RPMI7951 (cell line): Measurements from ENCODE around the gene HOXB6. TPM values are rescaled to one million over a fixed set of nuclear protein-coding genes. Genes with fewer than 3 reads are reported as not detected.

ENCODE experiments used
- DNase-seq: peaks from one replicate; pipeline ENCODE4 v3.0.0-alpha.2; 2012; ENCODE audit warnings: low read depth
- total RNA-seq: library from RNA; depleted of rRNA; stranded (reverse); fragments of >200 nt; shearing (Covaris generic); gene quantifications from 2 replicates; pipeline ENCODE4 v1.2.3, GENCODE V29; 2014

The HOXB6 gene
- total RNA-seq, 1 experiment from 2014 or later, result 4.8 TPM

DNA sequence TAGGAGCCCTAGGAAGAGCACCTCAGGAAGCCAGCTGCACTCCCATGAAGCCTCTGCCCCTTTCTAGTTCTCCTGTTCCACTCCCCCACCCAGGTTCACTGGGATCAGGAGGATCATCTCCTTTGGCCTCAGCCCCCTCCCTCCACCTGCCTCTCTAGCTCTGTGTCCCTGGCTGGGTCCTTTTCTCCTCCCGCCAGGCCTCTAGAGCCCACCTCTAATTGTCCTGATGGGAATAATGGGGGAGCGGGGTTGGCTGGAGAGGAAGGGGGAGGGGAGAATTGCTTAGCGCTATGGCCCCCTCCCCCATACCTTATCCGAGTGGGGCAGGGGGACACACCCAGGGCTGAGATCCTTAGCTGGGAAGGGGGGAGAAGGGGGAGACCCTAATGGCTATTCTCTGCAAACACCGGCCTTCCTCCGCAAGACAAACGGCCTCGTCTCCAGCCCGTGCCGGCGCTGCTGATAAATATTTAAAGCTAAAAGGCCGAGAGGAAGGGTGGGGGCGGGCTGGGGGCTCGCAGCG is 5.0 kb upstream of the HOXB6 start:
- DNase-seq, result no peak

DNA sequence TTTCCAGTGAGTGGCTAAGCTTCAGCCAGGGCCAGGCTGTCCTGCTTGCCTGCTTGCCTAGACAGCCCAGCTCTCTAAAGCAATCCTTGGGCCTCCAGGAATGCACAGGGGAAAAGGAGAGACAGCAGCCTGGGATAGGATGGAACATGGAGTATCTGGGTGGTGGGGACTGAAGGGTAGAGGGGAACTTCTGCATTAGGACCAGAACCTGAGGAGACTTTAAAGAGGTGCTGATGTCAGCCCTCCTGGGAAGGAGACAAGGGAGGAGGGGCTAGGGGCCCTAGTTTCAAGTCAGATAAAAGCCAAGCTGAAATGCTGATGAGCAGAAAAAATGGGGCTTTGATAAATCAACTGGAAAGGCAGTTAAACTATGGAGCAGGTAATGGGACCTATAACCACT is 4.2 kb upstream of the HOXB6 start:
- no peak for DNase-seq

DNA sequence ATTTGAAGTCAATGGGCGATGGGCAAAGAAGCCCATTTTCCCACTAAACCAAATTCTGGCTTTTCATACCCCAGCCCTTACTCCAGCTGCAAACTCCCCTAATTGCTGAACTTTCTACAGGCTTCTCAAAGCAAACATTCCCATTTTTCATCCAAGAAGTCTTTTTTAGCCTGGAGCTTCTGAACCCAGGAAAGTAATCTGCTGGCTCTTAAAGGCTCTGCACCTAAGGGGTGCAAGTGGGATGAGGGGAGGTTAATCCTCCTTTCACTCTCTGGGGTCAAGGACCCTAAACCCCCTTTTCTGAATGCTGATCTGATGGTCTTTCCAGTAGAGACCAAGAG is 3.7 kb upstream of the HOXB6 start:
- no peak for DNase-seq

DNA sequence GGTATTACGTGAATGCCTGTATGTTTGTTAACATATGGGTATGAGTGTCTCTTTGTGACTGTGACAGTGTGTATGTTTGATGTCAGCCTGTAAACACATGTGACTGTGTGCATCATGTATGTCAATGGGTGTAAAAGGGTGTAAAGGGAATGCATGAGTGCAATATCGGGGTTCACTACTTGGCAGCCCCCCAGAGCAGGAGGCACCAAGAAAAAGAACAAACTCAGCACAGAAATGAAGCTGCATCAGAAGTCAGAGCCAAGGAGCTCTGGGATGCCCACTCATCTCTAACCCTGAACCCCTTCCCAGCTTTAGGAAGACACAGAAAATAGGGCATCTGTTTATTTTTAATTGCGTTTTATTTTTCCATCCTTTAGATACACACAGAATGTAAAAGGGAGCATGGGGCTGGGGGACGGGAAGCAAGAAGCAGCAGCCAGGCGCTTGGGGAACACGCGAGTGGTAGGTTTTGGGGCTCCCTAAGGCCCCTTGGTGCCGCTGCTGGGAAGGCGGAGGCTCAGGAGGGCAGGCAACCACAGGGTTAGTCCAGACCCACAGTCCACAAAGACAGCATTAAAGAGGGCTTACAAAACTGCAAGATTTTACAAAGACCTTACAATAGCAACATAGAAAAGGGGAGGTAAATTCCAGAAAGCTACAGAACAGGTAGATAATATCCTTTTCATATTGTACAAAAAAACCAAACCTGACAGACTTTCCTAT is 2.3 kb upstream of the HOXB6 start:
- DNase-seq, result no peak

DNA sequence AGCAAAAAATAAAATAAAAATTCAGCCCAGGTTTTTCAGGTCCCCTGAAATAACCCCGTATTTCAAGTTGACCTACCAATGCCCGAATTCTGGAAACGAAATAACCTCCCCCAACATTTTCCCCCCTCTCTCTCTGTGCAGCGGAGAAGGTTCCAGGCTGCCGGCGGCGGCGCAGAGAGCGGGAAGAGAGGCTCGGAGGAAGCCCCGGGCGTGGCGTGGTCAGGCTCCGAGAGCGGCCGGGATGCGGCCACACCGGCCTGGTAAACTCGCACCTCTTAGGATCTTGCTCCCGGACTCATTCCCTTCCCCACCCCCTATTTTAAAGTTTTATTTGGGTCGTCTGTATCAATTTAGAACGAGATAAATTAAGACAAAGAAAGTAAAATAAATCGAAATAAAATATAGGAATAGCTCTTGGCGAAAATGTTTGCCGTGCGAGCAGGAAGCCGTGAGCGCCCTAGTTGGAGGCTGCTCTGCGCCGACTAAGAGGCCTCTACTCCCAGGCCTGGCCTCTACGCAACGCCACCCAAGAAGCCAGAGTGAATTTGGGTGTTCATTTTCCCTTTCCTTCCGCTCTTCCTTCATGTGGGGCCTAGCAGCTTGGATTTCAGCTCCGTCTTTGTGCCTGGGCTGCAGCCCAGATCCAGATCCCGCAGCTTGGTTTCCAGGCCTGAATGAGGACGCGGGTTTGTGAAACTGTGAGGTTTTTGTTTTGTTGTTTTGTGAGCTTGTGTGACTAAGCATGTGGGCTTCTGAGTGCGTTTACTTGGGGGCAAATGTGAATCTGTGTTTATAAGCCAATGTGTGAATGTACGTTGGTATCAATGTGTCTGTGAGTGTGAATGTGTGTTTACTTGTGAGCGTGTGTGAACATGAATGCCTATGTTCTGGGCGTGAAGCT is 1.5 kb upstream of the HOXB6 start:
- DNase-seq, result no peak

DNA sequence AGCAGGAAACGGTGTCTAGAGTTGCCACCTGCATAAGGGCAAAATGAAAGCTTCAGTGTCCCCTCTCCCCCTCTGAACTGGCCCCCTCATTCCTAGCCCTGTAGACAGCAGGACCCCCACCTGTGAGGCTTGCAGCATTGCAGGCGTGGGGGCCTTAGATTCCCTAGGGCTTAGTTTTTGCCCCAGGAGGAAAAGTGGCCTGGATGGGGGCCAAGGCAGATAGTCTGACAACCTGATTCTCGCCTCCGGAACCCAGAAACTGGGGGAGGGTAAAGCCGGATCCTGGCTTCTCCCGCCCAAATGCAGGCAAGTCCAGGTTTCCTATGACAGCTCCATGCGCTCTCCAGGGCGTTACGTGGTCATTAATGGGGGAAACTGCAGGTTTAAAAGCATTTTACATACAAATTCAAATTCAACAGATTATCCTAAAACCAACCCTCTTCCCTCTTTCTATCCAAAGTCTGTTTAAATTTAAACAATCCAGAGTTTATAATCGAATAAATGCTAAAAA is 678 bp upstream of the HOXB6 start:
- no peak for DNase-seq

DNA sequence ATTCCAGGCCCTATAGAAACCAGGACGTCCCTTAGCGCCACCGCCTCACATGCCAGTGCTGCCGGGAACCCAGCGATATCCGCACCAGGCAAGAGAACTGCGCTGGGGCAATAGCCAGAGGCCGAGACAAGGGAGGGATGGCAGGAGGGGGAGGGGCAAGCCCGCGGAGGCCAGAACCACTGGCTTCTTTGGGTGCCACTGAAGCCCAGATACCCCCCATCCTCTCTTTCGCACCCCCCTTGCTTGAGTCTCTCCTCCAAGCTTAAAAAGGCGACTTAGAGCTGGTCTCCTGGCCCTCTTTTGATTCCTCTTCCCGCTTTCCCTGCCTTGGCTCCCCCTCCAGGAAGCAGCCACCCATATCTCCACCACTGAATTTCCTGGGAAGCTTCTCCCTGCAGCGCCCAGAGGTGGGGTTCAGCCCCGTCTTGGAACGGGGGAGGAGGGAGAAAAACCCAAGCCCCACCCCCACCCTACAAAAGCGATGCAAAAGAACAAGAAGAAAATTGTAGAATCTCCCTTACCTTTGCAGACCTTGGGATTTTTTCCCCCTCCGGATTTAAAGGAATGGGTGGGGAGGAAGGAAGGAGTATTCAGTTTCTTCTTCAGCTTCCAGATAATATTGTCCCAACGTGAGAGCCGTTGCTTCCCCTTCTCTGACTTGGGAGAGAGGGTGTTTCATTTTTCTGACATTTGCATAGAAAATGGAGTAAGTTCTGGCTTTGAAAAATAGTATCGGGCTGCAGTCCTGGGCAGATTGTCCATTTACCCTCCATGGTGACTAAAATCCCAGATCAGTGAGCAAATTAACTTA is 622 bp downstream of the HOXB6 start:
- peak; percentile 78 for DNase-seq

DNA sequence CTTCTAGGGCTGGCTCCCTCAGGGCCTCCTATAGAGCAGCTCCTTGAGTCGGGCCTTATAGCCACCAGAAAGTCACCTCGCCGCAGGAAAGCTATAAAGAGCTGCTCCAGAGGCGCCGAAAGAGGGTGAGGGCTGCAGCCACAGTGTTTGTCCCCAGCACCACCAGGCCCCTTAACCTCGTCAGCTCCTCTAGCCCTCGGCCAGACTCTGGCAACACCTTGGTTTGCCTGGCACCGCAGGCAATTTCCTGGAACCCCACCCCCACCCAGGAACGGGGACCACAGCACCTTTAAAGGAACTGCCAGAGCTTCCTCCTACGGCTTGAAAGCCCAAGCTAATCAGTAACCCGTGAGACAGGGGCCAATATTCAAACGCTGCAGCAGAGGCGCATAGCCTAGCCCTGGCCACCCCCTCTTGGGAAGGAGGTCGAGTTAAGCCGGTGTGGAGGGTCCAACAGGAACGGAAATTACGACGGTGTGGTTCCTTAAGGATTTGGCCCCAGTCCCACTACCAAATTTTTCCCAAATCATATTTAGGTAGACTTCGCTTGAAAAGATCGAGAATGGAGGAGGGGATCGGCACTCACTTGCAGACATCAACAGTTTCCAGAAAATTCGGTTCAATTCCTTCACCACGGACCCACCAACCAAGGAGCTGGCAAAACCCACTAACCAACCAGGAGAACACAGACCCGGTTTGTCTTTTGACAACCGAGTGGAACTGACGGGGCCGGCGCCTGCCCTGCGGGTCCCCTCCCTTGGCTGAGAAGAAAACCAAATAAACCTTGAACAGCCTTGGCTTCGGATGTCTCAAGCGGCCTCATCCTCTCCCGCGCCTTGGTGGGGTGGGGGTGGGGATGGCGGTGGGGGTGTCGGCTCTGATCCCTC is 3.0 kb downstream of the HOXB6 start:
- DNase-seq, result no peak

DNA sequence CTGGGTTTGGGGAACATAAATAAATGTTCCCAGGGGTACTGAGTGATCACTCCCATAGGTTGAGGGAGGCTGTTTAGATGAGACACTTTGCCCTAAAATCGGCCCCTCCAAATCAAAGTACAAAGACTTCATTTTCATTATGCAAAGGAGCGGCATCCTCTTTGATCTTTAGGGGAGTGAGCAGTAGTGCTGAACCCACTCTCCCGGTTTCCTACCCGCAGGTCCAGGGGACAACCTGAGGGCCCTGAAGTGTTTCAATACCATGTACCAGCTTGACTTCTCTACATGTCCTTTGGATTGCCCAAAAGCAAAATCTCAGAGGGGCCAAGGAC is 3.6 kb downstream of the HOXB6 start:
- no peak for DNase-seq

DNA sequence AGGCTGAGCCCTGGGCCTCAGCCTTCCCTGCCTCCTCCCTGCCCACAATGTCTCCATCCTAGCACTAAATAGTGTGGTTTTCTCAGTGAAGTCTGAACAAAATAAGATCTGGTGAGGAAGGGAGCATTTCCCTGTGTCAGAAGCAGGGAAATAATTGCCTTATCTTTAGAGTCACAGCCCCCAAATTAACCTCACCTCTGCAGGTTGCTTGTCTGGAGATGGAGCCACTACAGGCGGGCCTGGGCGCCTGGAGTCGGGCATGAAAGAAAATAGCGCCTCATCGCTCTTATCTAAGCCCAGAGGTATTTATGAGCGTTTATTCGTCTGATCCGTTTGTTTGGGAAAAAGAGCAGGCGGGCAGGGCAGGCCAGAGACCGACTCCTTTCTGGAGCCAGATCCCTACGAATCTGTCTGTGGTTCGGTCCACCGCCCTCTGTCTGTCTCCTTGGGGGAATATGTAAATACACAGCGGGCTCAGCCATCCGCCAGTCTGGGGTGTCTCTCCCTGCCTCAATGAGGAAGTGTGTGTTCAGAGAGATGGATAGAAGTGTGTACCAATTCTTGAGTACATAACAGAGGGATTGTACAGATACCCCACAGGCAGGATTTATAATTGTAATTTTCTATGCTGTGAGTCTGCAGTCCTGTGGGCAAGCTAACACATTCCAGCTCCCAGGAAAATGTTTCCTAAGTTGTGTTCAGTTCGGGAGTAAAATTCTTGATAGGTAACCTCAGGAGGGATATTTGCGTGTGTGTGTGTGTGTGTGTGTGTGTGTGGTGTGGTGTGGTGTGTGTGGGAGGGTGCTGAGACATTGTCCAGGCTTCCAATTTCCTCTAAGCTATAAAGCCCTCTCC is 4.3 kb downstream of the HOXB6 start:
- no peak for DNase-seq

DNA sequence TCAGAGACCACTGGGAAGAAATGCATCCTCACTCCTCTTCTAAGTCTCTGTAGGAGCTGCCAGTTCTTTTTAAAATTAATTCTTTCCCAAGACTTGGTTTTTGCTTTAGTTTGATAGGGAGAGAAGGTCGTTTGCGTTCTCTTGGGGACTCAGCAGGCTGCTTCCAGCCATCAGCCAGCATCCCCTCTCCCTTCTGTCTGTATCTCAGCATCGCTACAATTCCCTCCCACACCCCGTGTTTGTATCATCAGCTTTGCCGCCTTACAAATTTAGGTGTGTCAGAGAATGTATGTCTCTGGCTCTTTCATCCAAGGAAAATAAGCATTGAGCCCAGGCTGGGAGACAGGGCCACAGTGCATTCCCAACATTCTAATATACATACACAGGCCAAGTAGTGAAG is 5.4 kb downstream of the HOXB6 start:
- no peak for DNase-seq

DNA sequence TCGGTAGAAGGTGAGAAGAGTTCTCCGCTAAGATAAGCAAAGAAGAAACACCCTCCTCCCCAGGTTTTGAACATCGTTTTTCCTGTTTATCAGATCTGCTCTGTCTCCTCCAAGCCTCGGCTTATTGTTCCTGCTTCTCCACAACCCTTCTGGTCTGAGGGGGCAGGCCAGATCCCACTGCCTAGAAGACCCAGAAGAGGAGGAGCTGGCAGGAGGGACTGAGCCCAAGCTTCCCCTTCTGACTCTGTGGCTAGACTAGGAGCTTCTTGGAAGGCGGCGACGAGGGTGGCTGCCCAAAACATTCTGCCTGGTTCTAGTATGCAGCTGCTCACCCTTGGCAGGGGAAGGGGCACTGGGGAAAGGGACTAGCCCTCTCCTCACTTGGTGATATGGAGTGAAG is 6.0 kb downstream of the HOXB6 start:
- no peak for DNase-seq

DNA sequence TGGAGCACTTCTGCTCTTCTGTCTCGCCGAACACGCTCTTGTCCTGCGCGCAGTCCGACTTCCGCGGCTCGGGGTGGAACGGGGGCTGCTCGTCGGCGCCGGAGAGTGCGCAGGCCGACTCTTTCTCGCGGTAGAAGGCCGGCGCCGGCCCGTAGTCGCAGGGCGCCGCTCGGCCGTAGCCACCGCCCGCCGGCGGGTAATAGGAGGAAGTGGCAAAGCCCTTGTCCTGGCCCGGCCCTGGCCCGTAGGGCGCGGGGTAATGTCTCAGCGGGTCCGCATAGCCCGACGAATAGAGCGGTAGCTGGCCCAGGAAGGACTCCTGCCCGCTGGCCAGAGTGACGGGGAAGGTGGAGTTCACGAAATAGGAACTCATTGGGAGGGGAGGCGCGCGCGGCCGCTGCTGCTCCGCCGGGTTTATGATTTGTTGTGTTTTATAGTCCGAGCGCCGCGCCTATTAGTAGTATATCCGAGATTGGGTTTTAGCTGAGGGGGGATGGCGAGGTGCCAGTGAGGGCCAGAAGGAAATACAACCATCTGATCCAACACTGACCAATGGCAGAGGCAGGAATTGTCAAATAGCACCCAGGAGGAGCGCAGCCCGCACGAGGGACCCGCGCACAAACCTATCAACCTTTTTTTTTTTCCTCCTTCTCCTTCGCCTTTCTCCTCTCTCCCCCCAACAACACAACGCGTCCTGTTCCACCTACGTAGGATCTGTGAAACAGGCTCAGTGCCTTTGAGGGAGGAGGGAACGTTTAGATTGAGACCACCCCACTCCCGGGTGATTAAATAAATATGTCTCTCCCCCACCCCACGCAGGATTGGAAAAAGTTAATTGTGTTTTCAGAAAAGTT is 6.8 kb downstream of the HOXB6 start:
- peak; percentile 83 for DNase-seq

DNA sequence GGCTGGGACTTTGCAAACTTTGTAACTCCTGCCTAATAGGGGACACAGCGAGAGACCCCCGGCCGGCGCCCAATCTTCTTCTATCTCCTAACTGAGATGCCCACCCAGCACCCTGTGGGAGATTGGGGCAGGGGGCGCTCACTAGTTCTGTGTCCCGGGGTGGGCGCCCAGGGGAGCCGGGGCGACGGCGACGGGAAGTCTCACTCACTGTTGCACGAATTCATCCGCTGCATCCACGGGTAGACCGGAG is 7.3 kb downstream of the HOXB6 start:
- DNase-seq, result no peak

DNA sequence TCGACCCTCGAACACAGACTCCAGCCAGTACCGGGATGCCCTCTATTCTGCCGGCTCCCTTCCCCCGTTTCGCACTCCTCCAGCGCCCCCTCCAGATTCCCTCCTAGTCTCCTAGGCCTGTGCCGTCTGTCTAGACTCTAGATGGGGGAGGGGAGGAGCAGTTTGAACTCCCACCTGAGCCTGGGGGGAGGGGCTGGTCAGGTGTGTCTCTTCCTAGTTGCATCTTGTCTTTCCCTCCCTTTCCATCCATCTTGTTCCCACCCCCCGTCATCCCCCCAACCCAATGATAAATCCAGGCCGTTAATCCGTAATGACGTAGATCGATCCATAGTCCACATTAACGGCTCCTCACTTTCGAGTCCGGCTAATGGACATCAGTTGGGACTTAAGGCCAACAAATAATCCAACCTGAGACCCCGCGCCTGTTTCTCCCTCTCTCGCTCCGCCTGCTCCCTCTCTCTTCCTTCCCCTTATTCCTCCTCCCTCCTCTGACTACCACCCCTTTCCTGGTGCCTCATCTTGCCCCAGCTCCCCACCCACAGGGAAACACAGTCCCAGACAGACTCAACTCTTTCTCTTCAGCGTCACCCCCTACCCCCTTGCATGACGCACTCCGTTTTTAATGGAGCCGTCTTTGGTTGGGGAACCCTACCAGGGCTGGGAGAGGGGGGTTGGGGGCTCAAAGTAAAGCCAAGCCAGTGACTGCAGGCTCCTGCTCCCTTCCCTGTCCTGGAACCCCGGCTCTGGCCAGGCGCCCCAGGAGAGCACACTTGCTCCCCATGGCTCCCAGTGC is 7.9 kb downstream of the HOXB6 start:
- no peak for DNase-seq

DNA sequence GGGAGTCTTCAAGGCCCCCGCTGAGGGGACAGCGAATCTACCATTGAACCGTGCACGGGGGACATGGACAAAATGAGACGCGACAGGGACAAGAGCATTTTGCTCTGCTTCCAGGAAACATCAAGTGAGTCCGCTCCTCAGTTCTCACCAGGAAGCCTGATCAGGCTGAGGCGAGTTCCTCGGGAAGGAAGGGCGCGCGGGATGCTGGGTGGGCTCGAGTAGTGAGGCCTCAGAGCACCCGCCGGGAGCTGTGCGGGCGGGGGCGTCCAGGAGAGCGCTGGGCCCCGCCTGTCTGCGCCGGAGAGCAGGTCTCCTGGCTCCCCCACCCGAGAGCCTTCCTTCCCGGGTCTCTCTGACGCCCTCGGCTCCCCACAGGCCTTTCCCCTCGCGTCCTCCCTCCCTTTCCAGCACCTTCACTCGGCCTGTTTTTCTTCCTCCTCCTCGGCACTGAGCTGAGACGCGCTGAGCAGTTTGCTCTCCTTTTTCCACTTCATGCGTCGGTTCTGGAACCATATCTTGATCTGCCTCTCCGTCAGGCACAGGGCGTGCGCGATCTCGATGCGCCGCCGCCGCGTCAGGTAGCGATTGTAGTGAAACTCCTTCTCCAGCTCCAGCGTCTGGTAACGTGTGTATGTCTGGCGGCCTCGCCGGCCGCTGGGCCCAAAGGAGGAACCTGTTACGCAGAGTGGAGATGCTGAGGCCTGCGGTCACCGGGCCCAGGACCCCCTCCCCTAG is 8.6 kb downstream of the HOXB6 start:
- no peak for DNase-seq

DNA sequence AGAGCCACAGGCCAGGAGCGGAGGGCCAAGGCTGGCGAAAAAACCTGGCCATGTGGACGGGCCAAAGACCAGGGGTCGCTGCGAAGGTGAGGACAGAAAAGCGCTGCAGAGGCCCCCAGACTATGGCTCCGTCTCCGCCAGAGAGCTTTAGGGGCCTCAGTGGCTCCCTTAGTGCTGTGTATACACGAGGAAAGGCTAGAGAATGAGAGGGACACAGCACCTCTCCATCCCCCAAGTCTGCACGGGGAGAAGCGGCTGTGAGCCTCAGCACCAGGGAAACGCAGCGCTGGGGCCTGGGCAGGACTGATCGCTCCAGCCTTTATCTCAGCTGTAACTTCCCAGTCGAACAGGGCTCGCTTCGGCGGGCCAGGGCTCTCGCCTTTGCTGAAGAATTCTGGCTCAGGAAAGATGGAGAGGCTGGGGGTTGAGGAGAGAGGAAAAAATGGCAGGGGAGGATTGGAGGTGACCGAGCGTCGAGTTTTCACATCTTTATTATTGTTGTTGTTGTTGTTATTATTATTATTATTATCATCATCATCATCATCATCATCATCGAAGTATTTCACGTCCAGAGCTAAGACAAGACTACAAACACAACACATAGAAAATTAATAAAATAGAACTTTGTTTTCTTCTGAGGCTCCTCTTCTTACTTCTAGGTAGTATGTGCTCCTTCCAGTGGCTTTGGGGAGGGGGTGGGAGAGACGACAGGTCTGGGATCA is 9.3 kb downstream of the HOXB6 start:
- DNase-seq, result no peak
